ENCODE data around the gene GABBR2. TPM values are rescaled to one million over a fixed set of nuclear protein-coding genes. Genes with fewer than 3 reads are reported as not detected.

The GABBR2 gene
- polyA plus RNA-seq, 1 donor (not counting 4 experiments of a cell fraction or from before 2014, with no cell fraction given), result 0.01 TPM

DNA sequence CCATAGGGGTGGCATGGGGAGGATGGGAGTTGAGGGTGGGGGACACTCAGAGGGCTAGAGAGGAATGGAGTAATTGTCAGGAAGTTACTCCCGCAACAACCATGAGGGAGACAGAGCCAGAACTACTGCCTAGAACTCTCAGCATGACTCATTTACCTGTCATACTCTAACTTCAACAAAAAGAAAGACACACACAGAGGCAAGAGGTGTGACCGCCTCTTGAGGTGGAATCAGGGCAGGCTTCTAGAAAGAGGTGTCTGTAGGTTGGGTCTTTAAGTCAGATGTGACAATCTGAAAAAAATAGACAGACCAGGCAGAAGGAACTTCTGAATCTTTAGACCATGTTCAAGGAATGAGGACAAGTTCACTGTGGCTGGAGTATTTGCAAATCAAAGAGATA lies 73.4 kb downstream of the GABBR2 start:
- H3K9ac ChIP-seq (ENCODE audit: control insufficient read depth, extremely low read depth, insufficient read depth, low read length), result no peak overlapping the region
- DNase-seq (ENCODE audit: low read depth, low spot score), result peak; percentile 9
- no peak overlapping the region for H3K4me2 ChIP-seq (ENCODE audit: control insufficient read depth, extremely low read depth, insufficient read depth, low read depth, low read length)
- no peaks in the 10 kb centered on the region for H3K9me1 ChIP-seq (ENCODE audit: control insufficient read depth, extremely low read depth, insufficient read depth, low read length)
- H3K4me1 ChIP-seq (ENCODE audit: control insufficient read depth, extremely low read depth, insufficient read depth, low read length), result peaks cover 5% of the 10 kb centered on the region
- peaks cover 5% of the 10 kb centered on the region for H3K27me3 ChIP-seq (ENCODE audit: control insufficient read depth, extremely low read depth, insufficient read depth, low read length)
- FAIRE-seq, result peak; percentile 88
- no peaks in the 10 kb centered on the region for H4K20me1 ChIP-seq (ENCODE audit: control insufficient read depth, extremely low read depth, insufficient read depth, low read length)
- dilution Hi-C loops (cut with MboI; ENCODE audit: extremely low pct_ligation_motif_present, low sequenced_read_pairs), result no loop called here
- H3K9me3 ChIP-seq (ENCODE audit: control insufficient read depth, low read depth, low read length), result no peaks in the 10 kb centered on the region
- H3K79me2 ChIP-seq (ENCODE audit: control insufficient read depth, insufficient read depth, low read length), result no peaks in the 10 kb centered on the region
- no peaks in the 10 kb centered on the region for H3K36me3 ChIP-seq (ENCODE audit: control insufficient read depth in 2 of 2, extremely low read depth in 1 of 2, insufficient read depth in 2 of 2, low read length in 2 of 2)
- H3K4me3 ChIP-seq (ENCODE audit: control insufficient read depth in 2 of 3, extremely low read depth in 1 of 3, insufficient read depth in 2 of 3, low read depth in 1 of 3, low read length in 3 of 3), result no peak overlapping the region
- no peak overlapping the region for H3K27ac ChIP-seq (ENCODE audit: control insufficient read depth, insufficient read depth, low read length)
- TF ChIP-seq EZH2 (IDR thresholded peaks at IDR 0.05; ENCODE audit: low read length) (no peak), CTCF (optimal IDR thresholded peaks at IDR 0.05 in 1 of 3, IDR thresholded peaks at IDR 0.05 in 1 of 3, conservative IDR thresholded peaks at IDR 0.05 in 1 of 3; ENCODE audit: extremely low read depth in 1 of 3, insufficient read depth in 2 of 3, low read length in 3 of 3) (no peak)
- H2AFZ ChIP-seq (ENCODE audit: control insufficient read depth, low read length), result no peak overlapping the region

- no peak overlapping the region for H3K4me2 ChIP-seq (ENCODE audit: control insufficient read depth, extremely low read depth, insufficient read depth, low read depth, low read length)
- H3K9me1 ChIP-seq (ENCODE audit: control insufficient read depth, extremely low read depth, insufficient read depth, low read length), result no peaks in the 10 kb centered on the region
- H3K27ac ChIP-seq (ENCODE audit: control insufficient read depth, insufficient read depth, low read length), result no peak overlapping the region
- no peak for DNase-seq (ENCODE audit: low read depth, low spot score)
- no peak overlapping the region for H2AFZ ChIP-seq (ENCODE audit: control insufficient read depth, low read length)
- dilution Hi-C loops (cut with MboI; ENCODE audit: extremely low pct_ligation_motif_present, low sequenced_read_pairs), result no loop called here
- no peaks in the 10 kb centered on the region for H3K79me2 ChIP-seq (ENCODE audit: control insufficient read depth, insufficient read depth, low read length)
- H3K27me3 ChIP-seq (ENCODE audit: control insufficient read depth, extremely low read depth, insufficient read depth, low read length), result peaks cover 10% of the 10 kb centered on the region
- FAIRE-seq, result no peak
- no peak overlapping the region for H3K9ac ChIP-seq (ENCODE audit: control insufficient read depth, extremely low read depth, insufficient read depth, low read length)
- H3K36me3 ChIP-seq (ENCODE audit: control insufficient read depth in 2 of 2, extremely low read depth in 1 of 2, insufficient read depth in 2 of 2, low read length in 2 of 2), result no peaks in the 10 kb centered on the region
- H3K4me1 ChIP-seq (ENCODE audit: control insufficient read depth, extremely low read depth, insufficient read depth, low read length), result peaks cover 5% of the 10 kb centered on the region
- no peaks in the 10 kb centered on the region for H4K20me1 ChIP-seq (ENCODE audit: control insufficient read depth, extremely low read depth, insufficient read depth, low read length)
- no peaks in the 10 kb centered on the region for H3K9me3 ChIP-seq (ENCODE audit: control insufficient read depth, low read depth, low read length)
- H3K4me3 ChIP-seq (ENCODE audit: control insufficient read depth in 2 of 3, extremely low read depth in 1 of 3, insufficient read depth in 2 of 3, low read depth in 1 of 3, low read length in 3 of 3), result no peak overlapping the region
- TF ChIP-seq EZH2 (IDR thresholded peaks at IDR 0.05; ENCODE audit: low read length) (no peak), CTCF (optimal IDR thresholded peaks at IDR 0.05 in 1 of 3, IDR thresholded peaks at IDR 0.05 in 1 of 3, conservative IDR thresholded peaks at IDR 0.05 in 1 of 3; ENCODE audit: extremely low read depth in 1 of 3, insufficient read depth in 2 of 3, low read length in 3 of 3) (no peak)
Measured at GRCh38 chr9:98634685-98635336, 73.9 kb downstream of the GABBR2 start.
